ENCODE data around the gene CADM2. TPM values are rescaled to one million over a fixed set of nuclear protein-coding genes. Genes with fewer than 3 reads are reported as not detected.

CADM2 gene
- total and polyA plus RNA-seq, 8 donors: 0.28 to 4.6 (median 0.42) TPM

GRCh38 chr3:85051786-85052185, 93.0 kb downstream of the CADM2 start:
- no peak for DNase-seq
- no peak for TF ChIP-seq CTCF (IDR thresholded peaks at IDR 0.05)
- Histone ChIP-seq H3K9me3 (no peaks in the 10 kb centered on the region), H3K4me3 (no peak overlapping the region), H3K4me1 (no peaks in the 10 kb centered on the region), H3K36me3 (no peaks in the 10 kb centered on the region), H3K27me3 (no peaks in the 10 kb centered on the region), H3K27ac (no peak overlapping the region)
- intact Hi-C loops (cut with DNase I): no loop called here
- WGBS, 2 donors: 25 to 43% methylated on average over 1 of the region's 1 CpG
- no peak for ATAC-seq
- FAIRE-seq: no peak

- H3K27ac ChIP-seq: no peak overlapping the region
- no peak overlapping the region for H3K4me3 ChIP-seq
- WGBS, 2 donors: 80 to 91% methylated on average over 1 of the region's 1 CpG
- H3K4me1 ChIP-seq: no peaks in the 10 kb centered on the region
- H3K36me3 ChIP-seq: no peaks in the 10 kb centered on the region
- ATAC-seq (no peak), FAIRE-seq (no peak), DNase-seq (no peak)
- no peak for TF ChIP-seq CTCF (IDR thresholded peaks at IDR 0.05)
- intact Hi-C loops (cut with DNase I): no loop called here
- H3K27me3 ChIP-seq: no peaks in the 10 kb centered on the region
- no peaks in the 10 kb centered on the region for H3K9me3 ChIP-seq
Measured at GRCh38 chr3:85053626-85054025, 94.8 kb downstream of the CADM2 start.

- TF ChIP-seq CTCF (IDR thresholded peaks at IDR 0.05): no peak
- DNase-seq (no peak), ATAC-seq (no peak), FAIRE-seq (no peak)
- Histone ChIP-seq H3K4me3 (no peak overlapping the region), H3K36me3 (no peaks in the 10 kb centered on the region), H3K9me3 (no peaks in the 10 kb centered on the region), H3K27me3 (no peaks in the 10 kb centered on the region), H3K27ac (no peak overlapping the region), H3K4me1 (no peaks in the 10 kb centered on the region)
- intact Hi-C loops (cut with DNase I): no loop called here
- 63 to 73% methylated on average over 3 of the region's 3 CpGs for WGBS, 2 donors
Measured at GRCh38 chr3:85054579-85054978, 95.8 kb downstream of the CADM2 start.

GRCh38 chr3:85068911-85069310, 110.1 kb downstream of the CADM2 start:
- no peak for DNase-seq
- ATAC-seq: no peak
- H3K9me3 ChIP-seq: peaks cover 0 to 2% (median 0%) of the 10 kb centered on the region in 4 donors
- H3K36me3 ChIP-seq: no peaks in the 10 kb centered on the region
- H3K27ac ChIP-seq: no peak overlapping the region
- TF ChIP-seq CTCF (IDR thresholded peaks at IDR 0.05): no peak
- no peaks in the 10 kb centered on the region for H3K27me3 ChIP-seq
- H3K4me3 ChIP-seq: no peak overlapping the region
- intact Hi-C loops (cut with DNase I): no loop called here
- no peak for FAIRE-seq
- no peaks in the 10 kb centered on the region for H3K4me1 ChIP-seq
- 64 to 77% methylated on average over 1 of the region's 1 CpG for WGBS, 2 donors

- FAIRE-seq (no peak), DNase-seq (no peak), ATAC-seq (no peak)
- Histone ChIP-seq H3K27ac (no peak overlapping the region), H3K27me3 (no peaks in the 10 kb centered on the region), H3K4me1 (no peaks in the 10 kb centered on the region), H3K36me3 (no peaks in the 10 kb centered on the region), H3K9me3 (peaks cover 0 to 2% (median 0%) of the 10 kb centered on the region in 4 donors), H3K4me3 (no peak overlapping the region)
- intact Hi-C loops (cut with DNase I): no loop called here
- no peak for TF ChIP-seq CTCF (IDR thresholded peaks at IDR 0.05)
- 66 to 72% methylated on average over 5 of the region's 5 CpGs for WGBS, 2 donors
Measured at GRCh38 chr3:85074003-85074402, 115.2 kb downstream of the CADM2 start.

Measured in pancreas (tissue), 10 donors.